ENCODE results near the gene NFATC2.

The NFATC2 gene

DNA sequence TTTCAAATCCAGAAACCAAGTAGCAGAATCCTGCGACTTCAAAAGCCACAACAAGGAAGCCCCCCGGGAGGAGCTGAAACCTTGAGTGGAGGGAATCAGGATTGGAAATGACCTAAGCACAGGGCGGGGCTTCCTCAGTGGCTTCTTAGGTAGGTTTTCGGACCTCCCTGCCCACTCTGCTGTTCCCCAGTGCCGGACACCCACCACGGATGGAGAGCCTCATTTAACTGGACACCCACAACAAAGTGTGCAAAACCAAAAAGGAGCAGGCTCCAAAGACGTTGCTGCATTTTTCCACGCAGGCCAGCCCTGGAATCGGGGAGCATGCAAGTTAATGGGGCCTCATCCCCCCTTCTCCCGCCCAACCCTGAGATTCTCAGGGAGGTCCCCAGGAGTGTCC lies 144.4 kb downstream of the NFATC2 start:
- TF ChIP-seq, protein P1, sequence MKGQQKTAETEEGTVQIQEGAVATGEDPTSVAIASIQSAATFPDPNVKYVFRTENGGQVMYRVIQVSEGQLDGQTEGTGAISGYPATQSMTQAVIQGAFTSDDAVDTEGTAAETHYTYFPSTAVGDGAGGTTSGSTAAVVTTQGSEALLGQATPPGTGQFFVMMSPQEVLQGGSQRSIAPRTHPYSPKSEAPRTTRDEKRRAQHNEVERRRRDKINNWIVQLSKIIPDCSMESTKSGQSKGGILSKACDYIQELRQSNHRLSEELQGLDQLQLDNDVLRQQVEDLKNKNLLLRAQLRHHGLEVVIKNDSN (IDR thresholded peaks at IDR 0.05) = no peak
- TF ChIP-seq EGR1 (IDR thresholded peaks at IDR 0.05) (no peak), RAD21 (IDR thresholded peaks at IDR 0.05; ENCODE audit: low read depth) (no peak), CEBPB (IDR thresholded peaks at IDR 0.05) (no peak), ZBTB7A (IDR thresholded peaks at IDR 0.05; ENCODE audit: low read depth) (no peak), NFIC (IDR thresholded peaks at IDR 0.05) (no peak), FOXM1 (IDR thresholded peaks at IDR 0.05; ENCODE audit: borderline replicate concordance, low read depth) (no peak), TEAD4 (IDR thresholded peaks at IDR 0.05) (no peak), TAF1 (IDR thresholded peaks at IDR 0.05; ENCODE audit: low read depth) (no peak), EP300 (IDR thresholded peaks at IDR 0.05; ENCODE audit: borderline replicate concordance) (no peak)
- TF ChIP-seq, protein P2, sequence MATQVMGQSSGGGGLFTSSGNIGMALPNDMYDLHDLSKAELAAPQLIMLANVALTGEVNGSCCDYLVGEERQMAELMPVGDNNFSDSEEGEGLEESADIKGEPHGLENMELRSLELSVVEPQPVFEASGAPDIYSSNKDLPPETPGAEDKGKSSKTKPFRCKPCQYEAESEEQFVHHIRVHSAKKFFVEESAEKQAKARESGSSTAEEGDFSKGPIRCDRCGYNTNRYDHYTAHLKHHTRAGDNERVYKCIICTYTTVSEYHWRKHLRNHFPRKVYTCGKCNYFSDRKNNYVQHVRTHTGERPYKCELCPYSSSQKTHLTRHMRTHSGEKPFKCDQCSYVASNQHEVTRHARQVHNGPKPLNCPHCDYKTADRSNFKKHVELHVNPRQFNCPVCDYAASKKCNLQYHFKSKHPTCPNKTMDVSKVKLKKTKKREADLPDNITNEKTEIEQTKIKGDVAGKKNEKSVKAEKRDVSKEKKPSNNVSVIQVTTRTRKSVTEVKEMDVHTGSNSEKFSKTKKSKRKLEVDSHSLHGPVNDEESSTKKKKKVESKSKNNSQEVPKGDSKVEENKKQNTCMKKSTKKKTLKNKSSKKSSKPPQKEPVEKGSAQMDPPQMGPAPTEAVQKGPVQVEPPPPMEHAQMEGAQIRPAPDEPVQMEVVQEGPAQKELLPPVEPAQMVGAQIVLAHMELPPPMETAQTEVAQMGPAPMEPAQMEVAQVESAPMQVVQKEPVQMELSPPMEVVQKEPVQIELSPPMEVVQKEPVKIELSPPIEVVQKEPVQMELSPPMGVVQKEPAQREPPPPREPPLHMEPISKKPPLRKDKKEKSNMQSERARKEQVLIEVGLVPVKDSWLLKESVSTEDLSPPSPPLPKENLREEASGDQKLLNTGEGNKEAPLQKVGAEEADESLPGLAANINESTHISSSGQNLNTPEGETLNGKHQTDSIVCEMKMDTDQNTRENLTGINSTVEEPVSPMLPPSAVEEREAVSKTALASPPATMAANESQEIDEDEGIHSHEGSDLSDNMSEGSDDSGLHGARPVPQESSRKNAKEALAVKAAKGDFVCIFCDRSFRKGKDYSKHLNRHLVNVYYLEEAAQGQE (IDR thresholded peaks at IDR 0.05; ENCODE audit: low read depth) = no peak
- TF ChIP-seq, protein P3, sequence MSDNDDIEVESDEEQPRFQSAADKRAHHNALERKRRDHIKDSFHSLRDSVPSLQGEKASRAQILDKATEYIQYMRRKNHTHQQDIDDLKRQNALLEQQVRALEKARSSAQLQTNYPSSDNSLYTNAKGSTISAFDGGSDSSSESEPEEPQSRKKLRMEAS (IDR thresholded peaks at IDR 0.05) = no peak

DNA sequence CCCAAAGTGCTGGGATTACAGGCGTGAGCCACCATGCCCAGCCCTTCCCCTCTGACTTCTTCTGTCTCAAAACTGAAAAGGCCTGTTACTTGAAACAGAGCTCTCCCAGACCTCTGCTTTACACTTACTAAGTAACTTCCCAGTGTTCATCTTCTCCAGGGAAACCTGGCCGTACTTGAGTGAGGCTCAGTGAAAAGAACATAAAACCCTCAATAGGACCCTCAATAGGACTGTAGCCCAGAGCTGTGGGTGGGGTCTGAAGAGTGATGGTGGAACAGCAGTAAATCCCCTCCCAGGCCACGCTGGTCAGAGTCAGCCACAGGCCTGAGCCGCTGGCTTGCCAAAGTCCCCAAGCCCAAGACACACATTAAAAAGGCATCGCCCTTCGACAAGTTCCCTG lies 145.4 kb downstream of the NFATC2 start:
- TF ChIP-seq RAD21 (IDR thresholded peaks at IDR 0.05; ENCODE audit: low read depth) (no peak), FOXM1 (IDR thresholded peaks at IDR 0.05; ENCODE audit: borderline replicate concordance, low read depth) (no peak), TAF1 (IDR thresholded peaks at IDR 0.05; ENCODE audit: low read depth) (no peak), ZBTB7A (IDR thresholded peaks at IDR 0.05; ENCODE audit: low read depth) (no peak)

DNA sequence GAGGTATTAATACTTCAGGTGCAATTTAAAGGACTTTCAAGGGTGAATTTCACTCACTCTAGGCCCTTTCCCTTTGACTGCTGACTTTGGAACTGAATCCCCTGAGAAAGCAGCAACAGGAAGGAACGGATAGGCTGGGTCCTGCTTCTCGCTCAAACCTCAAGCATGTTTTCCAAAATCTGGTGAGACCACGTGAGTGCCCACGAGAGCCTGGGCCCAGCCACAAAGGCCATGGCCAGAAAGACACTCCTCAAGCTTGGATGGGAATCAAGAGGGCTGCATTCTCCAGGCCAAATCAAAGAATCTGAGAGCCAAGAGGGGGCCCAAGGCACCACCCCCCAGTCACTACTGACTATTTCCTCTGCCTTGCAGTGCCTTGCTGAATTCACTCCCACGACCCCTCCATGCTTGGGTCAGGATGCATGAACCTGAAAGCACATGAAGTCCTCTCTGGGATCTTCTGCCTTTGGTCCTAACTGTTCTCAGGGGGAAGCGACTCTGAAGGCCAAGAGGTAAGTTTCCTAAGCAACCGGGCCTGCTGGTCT lies 146.1 kb downstream of the NFATC2 start:
- TF ChIP-seq TEAD4 (IDR thresholded peaks at IDR 0.05) = no peak
- no peak for TF ChIP-seq RAD21 (IDR thresholded peaks at IDR 0.05; ENCODE audit: low read depth)
- no peak for TF ChIP-seq TAF1 (IDR thresholded peaks at IDR 0.05; ENCODE audit: low read depth)
- TF ChIP-seq, protein P3 (IDR thresholded peaks at IDR 0.05) = no peak
- no peak for TF ChIP-seq NFIC (IDR thresholded peaks at IDR 0.05)
- no peak for TF ChIP-seq FOXM1 (IDR thresholded peaks at IDR 0.05; ENCODE audit: borderline replicate concordance, low read depth)
- TF ChIP-seq, protein P1 (IDR thresholded peaks at IDR 0.05) = no peak
- TF ChIP-seq ZBTB7A (IDR thresholded peaks at IDR 0.05; ENCODE audit: low read depth) = no peak
- TF ChIP-seq CEBPB (IDR thresholded peaks at IDR 0.05) = no peak
- no peak for TF ChIP-seq CREB1 (IDR thresholded peaks at IDR 0.05; ENCODE audit: low read depth)
- TF ChIP-seq YY1 (IDR thresholded peaks at IDR 0.05; ENCODE audit: low read depth) = no peak
- no peak for TF ChIP-seq EP300 (IDR thresholded peaks at IDR 0.05; ENCODE audit: borderline replicate concordance)
- TF ChIP-seq EGR1 (IDR thresholded peaks at IDR 0.05) = no peak
- TF ChIP-seq, protein P2 (IDR thresholded peaks at IDR 0.05; ENCODE audit: low read depth) = no peak
- no peak for TF ChIP-seq TCF12 (IDR thresholded peaks at IDR 0.05; ENCODE audit: low read depth)

DNA sequence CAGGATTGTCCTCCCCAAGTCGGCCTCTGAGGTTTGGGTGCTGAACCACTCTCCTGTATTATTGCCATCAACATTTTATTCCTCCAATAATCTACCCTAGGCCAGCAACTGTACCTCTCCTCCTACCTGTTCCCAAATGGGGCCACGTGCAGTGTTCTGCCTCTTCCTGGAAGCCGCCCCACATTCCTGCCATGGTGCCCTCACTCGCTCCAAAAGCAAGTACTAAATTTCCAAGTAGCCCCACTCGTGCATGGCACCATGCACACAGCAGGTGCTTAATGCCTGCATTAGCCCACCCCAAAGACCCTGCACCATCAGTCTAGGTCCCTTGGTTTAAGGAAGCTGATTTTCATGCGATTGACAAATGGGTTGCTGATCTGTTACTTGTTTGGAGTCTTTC lies 147.8 kb downstream of the NFATC2 start:
- TF ChIP-seq ZBTB7A (IDR thresholded peaks at IDR 0.05; ENCODE audit: low read depth) (no peak), CREB1 (IDR thresholded peaks at IDR 0.05; ENCODE audit: low read depth) (no peak), TCF12 (IDR thresholded peaks at IDR 0.05; ENCODE audit: low read depth) (no peak), TEAD4 (IDR thresholded peaks at IDR 0.05) (no peak), FOXM1 (IDR thresholded peaks at IDR 0.05; ENCODE audit: borderline replicate concordance, low read depth) (no peak), TAF1 (IDR thresholded peaks at IDR 0.05; ENCODE audit: low read depth) (no peak)
- TF ChIP-seq, protein P1 (IDR thresholded peaks at IDR 0.05) = no peak
- TF ChIP-seq, protein P2 (IDR thresholded peaks at IDR 0.05; ENCODE audit: low read depth) = no peak
